Measurements from ENCODE around the gene INF2.

INF2 gene

GRCh38 chr14:104719343-104719742 is 29.9 kb downstream of the INF2 start:
- H3K4me1 ChIP-seq (ENCODE audit: control extremely low read depth in 1 of 4, control insufficient read depth in 4 of 4, insufficient read depth in 4 of 4, low read length in 3 of 4) = peaks cover 0 to 6% (median 4%) of the 10 kb centered on the region in 4 experiments
- DNase-seq = no peak
- WGBS (ENCODE audit: insufficient coverage) = 95% methylated on average over 15 of the region's 15 CpGs
- ChIA-PET POLR2A (no interaction called here), CTCF (no interaction called here)
- no peaks in the 10 kb centered on the region for H3K9me3 ChIP-seq (ENCODE audit: control extremely low read depth in 1 of 5, control insufficient read depth in 4 of 5, insufficient read depth in 2 of 5, low read depth in 1 of 5, low read length in 4 of 5)
- H3K27me3 ChIP-seq (replicated peaks in 2 of 5; ENCODE audit: control insufficient read depth in 4 of 5, insufficient read depth in 5 of 5, low read length in 4 of 5) = no peaks in the 10 kb centered on the region
- no peak overlapping the region for H3K27ac ChIP-seq (ENCODE audit: insufficient read depth in 1 of 2, low read depth in 1 of 2, low read length in 2 of 2, poor library complexity in 1 of 2, severe bottlenecking in 2 of 2)
- H3K4me3 ChIP-seq (ENCODE audit: control insufficient read depth in 1 of 7, extremely low read depth in 1 of 7, insufficient read depth in 4 of 7, low read depth in 2 of 7, low read length in 6 of 7) = no peak overlapping the region
- H3K36me3 ChIP-seq (ENCODE audit: control insufficient read depth in 4 of 4, insufficient read depth in 4 of 4, low read length in 3 of 4) = peaks cover 0 to 35% (median 23%) of the 10 kb centered on the region in 4 experiments

GRCh38 chr14:104721505-104722431 is 32.4 kb downstream of the INF2 start:
- no peak overlapping the region for H3K27ac ChIP-seq (ENCODE audit: insufficient read depth in 1 of 2, low read depth in 1 of 2, low read length in 2 of 2, poor library complexity in 1 of 2, severe bottlenecking in 2 of 2)
- 97% methylated on average over 18 of the region's 18 CpGs for WGBS (ENCODE audit: insufficient coverage)
- peaks cover 0 to 13% (median 8%) of the 10 kb centered on the region in 4 experiments for H3K36me3 ChIP-seq (ENCODE audit: control insufficient read depth in 4 of 4, insufficient read depth in 4 of 4, low read length in 3 of 4)
- H3K9me3 ChIP-seq (ENCODE audit: control extremely low read depth in 1 of 5, control insufficient read depth in 4 of 5, insufficient read depth in 2 of 5, low read depth in 1 of 5, low read length in 4 of 5) = no peaks in the 10 kb centered on the region
- peaks cover 0 to 17% (median 12%) of the 10 kb centered on the region in 4 experiments for H3K4me1 ChIP-seq (ENCODE audit: control extremely low read depth in 1 of 4, control insufficient read depth in 4 of 4, insufficient read depth in 4 of 4, low read length in 3 of 4)
- no peak for DNase-seq
- H3K4me3 ChIP-seq (ENCODE audit: control insufficient read depth in 1 of 7, extremely low read depth in 1 of 7, insufficient read depth in 4 of 7, low read depth in 2 of 7, low read length in 6 of 7) = no peak overlapping the region
- H3K27me3 ChIP-seq (replicated peaks in 2 of 5; ENCODE audit: control insufficient read depth in 4 of 5, insufficient read depth in 5 of 5, low read length in 4 of 5) = peaks cover 0 to 3% (median 0%) of the 10 kb centered on the region in 5 experiments
- POLR2A ChIA-PET = no interaction called here
- CTCF ChIA-PET = interaction anchor here (0.8 to 5.4 kb wide), 11 partner anchors 9 to 322 kb away, joined by 3 to 31 read pairs (median 4); no protein-coding TSS in a partner anchor

- Histone ChIP-seq H3K36me3 (ENCODE audit: control insufficient read depth in 4 of 4, insufficient read depth in 4 of 4, low read length in 3 of 4) (peaks cover 0 to 13% (median 8%) of the 10 kb centered on the region in 4 experiments), H3K27ac (ENCODE audit: insufficient read depth in 1 of 2, low read depth in 1 of 2, low read length in 2 of 2, poor library complexity in 1 of 2, severe bottlenecking in 2 of 2) (no peak overlapping the region), H3K27me3 (replicated peaks in 2 of 5; ENCODE audit: control insufficient read depth in 4 of 5, insufficient read depth in 5 of 5, low read length in 4 of 5) (peaks cover 0 to 3% (median 0%) of the 10 kb centered on the region in 5 experiments), H3K9me3 (ENCODE audit: control extremely low read depth in 1 of 5, control insufficient read depth in 4 of 5, insufficient read depth in 2 of 5, low read depth in 1 of 5, low read length in 4 of 5) (no peaks in the 10 kb centered on the region), H3K4me1 (ENCODE audit: control extremely low read depth in 1 of 4, control insufficient read depth in 4 of 4, insufficient read depth in 4 of 4, low read length in 3 of 4) (peaks cover 0 to 17% (median 12%) of the 10 kb centered on the region in 4 experiments), H3K4me3 (ENCODE audit: control insufficient read depth in 1 of 7, extremely low read depth in 1 of 7, insufficient read depth in 4 of 7, low read depth in 2 of 7, low read length in 6 of 7) (peak overlapping the region in 4 of 7 experiments; percentile 69 to 83 (median 75))
- 57% methylated on average over 22 of the region's 26 CpGs for WGBS (ENCODE audit: insufficient coverage)
- DNase-seq = no peak
- CTCF ChIA-PET = interaction anchor here (0.7 to 5.4 kb wide), 12 partner anchors 10 to 321 kb away, joined by 3 to 31 read pairs (median 4); no protein-coding TSS in a partner anchor
- POLR2A ChIA-PET = interaction anchor here (0.5 kb wide), 1 partner anchor 30 kb away, joined by 3 read pairs; no protein-coding TSS in a partner anchor
Observed at GRCh38 chr14:104722938-104723650, 33.7 kb downstream of the INF2 start.

- CTCF ChIA-PET = interaction anchor here (0.7 to 5.4 kb wide), 8 partner anchors 11 to 76 kb away, joined by 3 to 31 read pairs (median 4); no protein-coding TSS in a partner anchor
- Histone ChIP-seq H3K9me3 (ENCODE audit: control extremely low read depth in 1 of 5, control insufficient read depth in 4 of 5, insufficient read depth in 2 of 5, low read depth in 1 of 5, low read length in 4 of 5) (no peaks in the 10 kb centered on the region), H3K4me3 (ENCODE audit: control insufficient read depth in 1 of 7, extremely low read depth in 1 of 7, insufficient read depth in 4 of 7, low read depth in 2 of 7, low read length in 6 of 7) (peak within 1 kb of the TSS; percentile 34 to 83 (median 69)), H3K27ac (ENCODE audit: insufficient read depth in 1 of 2, low read depth in 1 of 2, low read length in 2 of 2, poor library complexity in 1 of 2, severe bottlenecking in 2 of 2) (no peak within 1 kb of the TSS), H3K27me3 (replicated peaks in 2 of 5; ENCODE audit: control insufficient read depth in 4 of 5, insufficient read depth in 5 of 5, low read length in 4 of 5) (peaks cover 0 to 3% (median 0%) of the 10 kb centered on the region in 5 experiments), H3K36me3 (ENCODE audit: control insufficient read depth in 4 of 4, insufficient read depth in 4 of 4, low read length in 3 of 4) (peaks cover 0 to 11% (median 7%) of the 10 kb centered on the region in 4 experiments), H3K4me1 (ENCODE audit: control extremely low read depth in 1 of 4, control insufficient read depth in 4 of 4, insufficient read depth in 4 of 4, low read length in 3 of 4) (peaks cover 0 to 17% (median 12%) of the 10 kb centered on the region in 4 experiments)
- POLR2A ChIA-PET = interaction anchor here (0.5 kb wide), 1 partner anchor 31 kb away, joined by 3 read pairs; no protein-coding TSS in a partner anchor
- 0% methylated on average over 48 of the region's 82 CpGs for WGBS (ENCODE audit: insufficient coverage)
- DNase-seq = peak; percentile 36 to 69 (median 66)
Observed at GRCh38 chr14:104723651-104724406, 34.4 kb downstream of the INF2 start, which contains the start of gene ADSS1. TSS of gene ADSS1 (plus strand) at chr14:104724229. CDS start at chr14:104724271, 42 bp downstream.

GRCh38 chr14:104724407-104724980 is 35.1 kb downstream of the INF2 start:
- 10% methylated on average over 16 of the region's 27 CpGs for WGBS (ENCODE audit: insufficient coverage)
- peaks cover 0 to 17% (median 12%) of the 10 kb centered on the region in 4 experiments for H3K4me1 ChIP-seq (ENCODE audit: control extremely low read depth in 1 of 4, control insufficient read depth in 4 of 4, insufficient read depth in 4 of 4, low read length in 3 of 4)
- ChIA-PET CTCF (interaction anchor here (0.7 to 5.4 kb wide), 6 partner anchors 22 to 59 kb away, joined by 3 to 31 read pairs (median 6); partner anchors contain the start of gene SIVA1), POLR2A (no interaction called here)
- no peaks in the 10 kb centered on the region for H3K9me3 ChIP-seq (ENCODE audit: control extremely low read depth in 1 of 5, control insufficient read depth in 4 of 5, insufficient read depth in 2 of 5, low read depth in 1 of 5, low read length in 4 of 5)
- H3K36me3 ChIP-seq (ENCODE audit: control insufficient read depth in 4 of 4, insufficient read depth in 4 of 4, low read length in 3 of 4) = peaks cover 0 to 5% (median 4%) of the 10 kb centered on the region in 4 experiments
- H3K4me3 ChIP-seq (ENCODE audit: control insufficient read depth in 1 of 7, extremely low read depth in 1 of 7, insufficient read depth in 4 of 7, low read depth in 2 of 7, low read length in 6 of 7) = peak overlapping the region; percentile 34 to 83 (median 69)
- H3K27me3 ChIP-seq (replicated peaks in 2 of 5; ENCODE audit: control insufficient read depth in 4 of 5, insufficient read depth in 5 of 5, low read length in 4 of 5) = peaks cover 0 to 3% (median 0%) of the 10 kb centered on the region in 5 experiments
- no peak overlapping the region for H3K27ac ChIP-seq (ENCODE audit: insufficient read depth in 1 of 2, low read depth in 1 of 2, low read length in 2 of 2, poor library complexity in 1 of 2, severe bottlenecking in 2 of 2)
- DNase-seq = peak in 1 of 3 donors; percentile 30
